Kidney epithelial cell (primary cell): ENCODE results near the gene APOA4. TPM values are rescaled to one million over a fixed set of nuclear protein-coding genes. Genes with fewer than 3 reads are reported as not detected.

ENCODE experiments used
- DNase-seq: peaks from one replicate; pipeline ENCODE4 v3.0.0-alpha.2; 2010; ENCODE audit warnings: low read depth
- H3K27me3 ChIP-seq: 2 replicates; pipeline ENCODE4 v1.6.0; 2011; ENCODE audit warnings: low read length; ENCODE audit not compliant: control insufficient read depth, insufficient read depth
- H3K36me3 ChIP-seq: 2 replicates; pipeline ENCODE4 v1.5.1; 2011; ENCODE audit warnings: low read length; ENCODE audit not compliant: control insufficient read depth, insufficient read depth
- H3K4me3 ChIP-seq: 2 replicates; pipeline ENCODE4 v1.5.1; 2011; ENCODE audit warnings: low read depth, mild to moderate bottlenecking, control low read depth, low read length
- CTCF ChIP-seq: IDR thresholded peaks from 2 replicates; pipeline ENCODE4 v1.5.1; 2011; ENCODE audit warnings: mild to moderate bottlenecking, moderate library complexity, low read length, control low read depth, inconsistent platforms; ENCODE audit not compliant: insufficient read depth, poor library complexity, severe bottlenecking
- total RNA-seq: library from RNA; depleted of rRNA; stranded (reverse); fragments of >200 nt; gene quantifications from 2 replicates; pipeline ENCODE4 v1.2.3, GENCODE V29; 2015

Gene APOA4
- total RNA-seq, 1 donor from 2014 or later = not detected

GRCh38 chr11:116798368-116798767, 24.7 kb downstream of the APOA4 start:
- Histone ChIP-seq H3K4me3 (no peak overlapping the region), H3K27me3 (no peaks in the 10 kb centered on the region), H3K36me3 (no peaks in the 10 kb centered on the region)
- no peak for TF ChIP-seq CTCF
- DNase-seq = no peak

GRCh38 chr11:116797816-116798215, 25.3 kb downstream of the APOA4 start:
- Histone ChIP-seq H3K27me3 (no peaks in the 10 kb centered on the region), H3K36me3 (no peaks in the 10 kb centered on the region), H3K4me3 (no peak overlapping the region)
- no peak for TF ChIP-seq CTCF
- no peak for DNase-seq

GRCh38 chr11:116796548-116796947, 26.6 kb downstream of the APOA4 start:
- Histone ChIP-seq H3K36me3 (no peaks in the 10 kb centered on the region), H3K27me3 (no peaks in the 10 kb centered on the region), H3K4me3 (no peak overlapping the region)
- no peak for TF ChIP-seq CTCF
- DNase-seq = no peak

GRCh38 chr11:116794851-116795250, 28.3 kb downstream of the APOA4 start:
- TF ChIP-seq CTCF = no peak
- H3K4me3 ChIP-seq = no peak overlapping the region
- H3K36me3 ChIP-seq = no peaks in the 10 kb centered on the region
- H3K27me3 ChIP-seq = peaks cover 2% of the 10 kb centered on the region
- no peak for DNase-seq

GRCh38 chr11:116793772-116794097, 29.4 kb downstream of the APOA4 start:
- Histone ChIP-seq H3K27me3 (peaks cover 2% of the 10 kb centered on the region), H3K4me3 (no peak overlapping the region), H3K36me3 (no peaks in the 10 kb centered on the region)
- DNase-seq = no peak
- TF ChIP-seq CTCF = no peak

- no peak for TF ChIP-seq CTCF
- peaks cover 2% of the 10 kb centered on the region for H3K27me3 ChIP-seq
- no peak overlapping the region for H3K4me3 ChIP-seq
- H3K36me3 ChIP-seq = no peaks in the 10 kb centered on the region
- DNase-seq = peak; percentile 18
These were observed 30.0 kb downstream of the APOA4 start for GRCh38 chr11:116792869-116793771.
